HG03571 (cell line): ENCODE results near the gene STK31.
"Not testable (repeated sequence)": the region's sequence is repeated elsewhere in the genome, so short reads cannot be mapped to it uniquely, and the experiment has no call there.

Experiments
- ATAC-seq: cut with Tn5 transposase; IDR thresholded peaks from one replicate; pipeline ENCODE4 v1.9.1; 2021; ENCODE audit not compliant: unreplicated experiment

STK31 gene

DNA sequence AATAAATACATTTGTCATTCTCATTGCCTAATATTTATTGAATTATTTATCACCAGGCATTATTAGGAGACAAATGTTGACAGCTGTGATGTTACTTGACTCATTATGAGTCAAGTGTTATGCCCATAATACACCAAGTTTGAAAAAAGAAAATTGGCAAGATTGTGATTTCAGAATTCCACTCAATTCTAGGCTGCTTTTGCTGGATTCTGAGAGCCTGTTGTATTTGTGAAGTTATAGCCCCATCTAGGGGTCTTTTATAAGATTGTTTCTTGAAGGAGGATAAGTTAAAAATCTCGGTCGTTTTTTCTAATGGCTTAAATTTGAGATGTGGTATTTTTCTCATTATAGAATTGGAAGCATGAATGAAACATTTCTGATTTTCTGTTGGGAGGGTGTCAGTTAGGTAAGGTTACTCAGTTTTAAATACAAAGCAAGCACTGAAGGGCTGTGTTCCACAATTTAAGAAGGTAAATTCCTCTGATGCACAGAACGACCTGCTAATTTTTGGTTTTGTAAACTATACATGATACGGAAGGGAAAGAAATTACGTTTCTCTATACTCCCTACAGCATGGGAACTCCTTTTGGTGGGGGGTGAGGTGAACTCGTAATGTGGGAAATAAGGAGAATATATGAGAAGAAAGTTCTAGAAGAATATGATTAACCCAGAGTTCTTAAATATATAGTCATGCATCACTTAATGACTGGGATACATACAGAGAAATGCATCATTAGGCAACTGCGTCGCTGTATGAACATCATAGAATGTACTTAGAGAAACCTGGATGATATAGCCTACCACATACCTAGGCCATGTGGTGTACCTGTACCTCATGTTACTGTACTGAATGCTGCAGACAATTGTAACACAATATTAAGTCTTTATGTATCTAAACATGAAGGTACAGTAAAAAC is 2.6 kb downstream of the STK31 start:
- no peak for ATAC-seq

DNA sequence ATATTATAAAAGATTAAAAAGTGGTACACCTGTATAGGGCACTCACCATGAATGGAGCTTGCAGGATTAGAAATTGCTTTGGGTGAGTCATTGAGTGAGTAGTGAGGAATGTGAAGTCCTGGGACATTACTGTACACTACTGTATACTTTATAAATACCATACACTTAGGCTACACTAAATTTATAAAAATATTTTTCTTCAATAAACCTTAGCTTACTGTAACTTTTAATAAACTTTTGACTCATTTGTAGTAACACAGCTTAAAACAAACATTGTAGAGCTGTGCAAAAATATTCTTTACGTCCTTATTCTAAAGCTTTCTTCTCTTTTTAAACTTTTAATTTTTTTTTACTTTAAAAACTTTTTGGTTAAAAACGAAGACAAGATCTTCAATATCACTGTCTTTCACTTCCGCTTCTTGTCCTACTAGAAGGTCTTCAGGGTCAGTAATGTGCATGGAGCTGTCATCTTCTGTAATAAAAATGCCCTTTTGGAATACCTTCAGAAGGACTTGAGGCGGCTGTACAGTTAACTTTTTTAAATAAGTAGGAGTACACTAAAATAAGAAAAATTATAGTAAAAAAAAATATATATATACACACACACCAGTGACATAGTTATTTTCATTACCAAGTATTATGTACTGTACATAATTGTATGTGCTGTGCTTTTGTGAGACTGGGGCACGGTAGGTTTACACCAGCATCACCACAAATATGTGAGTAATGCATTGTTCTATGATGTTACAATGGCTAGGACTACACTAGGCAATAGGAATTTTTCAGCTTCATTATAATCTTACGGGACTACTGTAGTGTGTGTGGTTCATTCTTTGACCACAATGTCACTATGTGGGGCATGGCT is 3.5 kb downstream of the STK31 start:
- ATAC-seq = no peak

DNA sequence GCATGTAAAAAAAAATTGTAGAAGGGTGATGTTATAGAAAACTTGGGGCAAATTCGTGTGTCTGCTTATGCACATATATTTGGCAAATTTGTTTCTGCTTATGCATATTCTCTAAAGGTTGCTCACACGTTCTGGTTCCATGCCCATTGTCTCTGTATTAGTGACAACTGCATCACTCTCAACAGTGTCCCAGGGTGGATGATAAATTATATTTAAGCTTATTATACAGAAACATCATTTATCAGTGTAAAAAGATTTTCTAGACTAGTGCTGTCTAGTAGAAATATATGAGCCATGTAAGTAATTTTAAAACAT is 4.1 kb downstream of the STK31 start:
- no peak for ATAC-seq

DNA sequence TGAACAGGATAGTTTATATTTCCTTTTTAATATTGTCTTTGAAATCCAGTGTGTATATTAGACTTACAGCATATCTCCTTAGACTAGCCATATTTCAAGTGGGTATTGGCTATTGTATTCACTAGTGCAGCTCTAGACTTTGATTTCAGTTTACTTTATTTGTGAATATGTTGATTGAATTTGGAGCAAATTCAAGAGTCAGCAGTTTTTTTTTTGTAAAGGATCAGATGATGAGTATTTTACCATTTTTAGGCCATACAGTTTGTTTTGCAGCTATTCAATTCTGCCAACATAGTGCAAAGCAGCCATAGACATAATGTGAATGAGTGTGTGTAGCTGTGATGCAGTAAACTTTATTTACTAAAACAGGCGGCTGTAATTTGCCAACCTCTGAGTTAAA is 4.6 kb downstream of the STK31 start:
- no peak for ATAC-seq

DNA sequence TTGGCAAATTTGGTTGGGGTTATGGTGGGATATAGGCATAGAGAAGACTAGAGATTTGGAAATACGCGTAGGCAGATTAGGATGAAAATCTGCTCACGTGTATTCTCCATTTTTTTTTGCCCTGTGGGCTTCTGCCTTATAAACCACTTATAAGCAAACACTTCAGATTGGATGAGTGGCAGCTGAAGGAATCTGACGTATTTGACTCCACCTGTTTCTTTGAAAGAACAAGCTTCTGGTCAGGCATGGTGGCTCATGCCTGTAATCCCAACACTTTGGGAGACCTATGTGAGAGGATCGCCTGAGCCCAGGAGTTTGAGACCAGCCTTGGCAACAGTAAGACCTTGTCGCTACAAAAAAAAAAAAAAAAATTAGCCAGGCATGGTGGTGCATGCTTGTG is 5.1 kb downstream of the STK31 start:
- ATAC-seq = no peak

DNA sequence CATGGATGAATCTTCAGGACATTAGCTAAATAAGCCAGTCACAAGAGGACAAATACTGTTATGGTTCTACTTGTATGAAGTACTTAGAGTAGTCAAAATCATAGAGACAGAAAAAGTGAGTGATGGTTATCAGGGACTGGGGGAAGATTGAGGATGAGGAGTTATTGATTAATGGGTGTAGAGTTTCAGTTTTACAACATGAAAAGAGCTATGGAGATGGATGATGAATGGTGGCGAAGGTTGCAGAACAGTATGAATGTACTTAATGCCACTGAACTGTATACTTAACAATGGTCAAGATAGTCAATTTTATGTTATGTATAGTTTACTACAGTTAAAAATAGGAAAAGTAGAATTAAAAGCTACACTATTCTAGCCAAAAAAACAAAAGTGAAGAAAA is 7.8 kb downstream of the STK31 start:
- ATAC-seq = no peak

DNA sequence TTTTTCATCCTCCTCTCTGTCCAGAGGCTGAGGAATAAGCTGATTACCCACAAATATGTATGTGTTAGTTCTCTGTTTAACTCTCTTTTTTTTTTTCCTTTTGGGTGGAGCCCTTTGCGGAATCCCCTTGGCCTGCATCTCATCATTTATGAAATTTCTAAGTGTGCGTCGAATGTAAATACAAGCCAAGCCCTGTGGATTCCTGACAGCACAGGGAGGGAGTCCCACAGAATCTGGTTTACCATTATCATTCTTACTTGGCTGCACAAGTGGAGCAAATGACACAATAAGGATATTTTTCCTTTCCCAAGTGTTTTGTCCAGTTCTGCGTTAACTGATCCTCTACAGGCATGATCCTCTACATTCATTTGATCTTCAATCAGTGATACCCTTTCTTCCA is 11.4 kb downstream of the STK31 start:
- no peak for ATAC-seq

DNA sequence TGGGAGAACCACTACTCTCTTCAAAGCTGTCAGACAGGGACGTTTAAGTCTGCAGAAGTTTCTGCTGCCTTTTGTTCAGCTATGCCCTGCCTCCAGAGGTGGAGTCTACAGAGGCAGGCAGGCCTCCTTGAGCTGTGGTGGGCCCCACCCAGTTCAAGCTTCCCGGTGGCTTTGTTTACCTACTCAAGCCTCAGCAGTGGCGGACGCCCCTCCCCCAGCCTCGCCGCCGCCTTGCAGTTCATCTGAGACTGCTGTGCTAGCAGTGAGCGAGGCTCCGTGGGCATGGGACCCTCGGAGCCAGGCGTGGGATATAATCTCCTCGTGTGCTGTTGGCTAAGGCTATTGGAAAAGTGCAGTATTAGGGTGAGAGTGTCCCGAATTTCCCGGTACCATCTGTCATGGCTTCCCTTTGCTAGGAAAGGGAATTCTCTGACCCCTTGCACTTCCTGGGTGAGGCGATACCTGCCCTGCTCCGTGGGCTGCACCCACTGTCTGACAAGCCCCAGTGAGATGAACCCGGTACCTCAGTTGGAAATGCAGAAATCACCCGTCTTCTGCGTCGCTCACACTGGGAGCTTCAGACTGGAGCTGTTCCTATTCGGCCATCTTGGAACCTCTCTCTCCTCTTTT is 12.7 kb downstream of the STK31 start:
- ATAC-seq = not testable (repeated sequence)

DNA sequence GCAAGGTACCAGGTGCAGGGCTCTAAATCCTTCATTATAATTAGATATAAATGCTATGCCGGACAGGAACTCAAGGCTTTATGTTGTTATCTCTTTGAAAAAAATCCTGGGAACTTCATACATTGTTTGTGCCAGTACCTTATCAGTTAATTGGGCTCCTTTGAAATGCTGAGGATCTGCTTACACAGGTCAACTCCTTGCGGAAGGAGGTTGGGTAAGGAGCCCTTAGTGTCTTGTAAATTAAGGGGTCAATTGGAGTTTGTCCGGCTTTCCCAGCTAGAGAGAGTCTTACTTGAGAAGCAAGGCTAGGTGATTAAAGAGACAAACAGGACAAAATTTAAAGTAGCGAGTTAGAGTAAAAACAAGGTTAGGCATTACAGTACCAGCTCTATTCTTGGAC is 14.1 kb downstream of the STK31 start:
- ATAC-seq = not testable (repeated sequence)

DNA sequence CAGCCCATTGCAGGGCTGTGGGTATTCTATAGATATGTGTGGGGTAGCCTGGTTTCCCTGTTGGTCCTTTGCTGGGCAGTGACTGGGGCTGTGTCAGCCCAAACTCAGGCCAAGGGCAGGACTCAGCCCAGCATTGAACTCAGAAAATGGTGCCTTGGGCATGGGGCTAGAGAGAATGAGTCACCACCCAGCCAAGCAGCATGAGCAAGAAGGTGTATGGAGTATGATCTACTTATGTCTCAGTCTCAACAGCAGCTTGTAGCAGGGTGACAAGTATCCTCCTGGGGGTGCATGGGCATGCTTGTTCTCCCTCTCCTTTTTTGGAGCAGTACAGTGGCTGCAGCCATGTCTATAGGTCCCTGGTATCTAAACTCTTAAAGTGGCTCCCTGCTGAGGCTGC is 32.0 kb downstream of the STK31 start:
- no peak for ATAC-seq

DNA sequence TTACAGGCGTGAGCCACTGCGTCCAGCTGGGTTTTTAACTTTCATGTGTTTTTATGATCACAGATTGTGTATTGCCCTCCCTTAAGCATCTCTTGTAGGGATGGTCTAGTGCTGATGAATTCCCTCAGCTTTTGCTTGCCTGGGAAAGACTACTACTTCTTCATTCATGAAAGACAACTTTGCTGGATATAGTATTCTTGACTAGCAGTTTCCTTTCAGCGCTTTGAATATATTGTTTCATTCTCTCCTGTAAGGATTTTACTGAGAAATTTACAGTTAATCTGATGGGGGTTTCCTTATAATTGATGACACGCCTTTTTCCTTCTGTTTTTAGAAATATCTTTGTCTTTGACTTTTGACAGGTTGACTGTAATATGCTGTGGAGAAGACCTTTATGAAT is 33.2 kb downstream of the STK31 start:
- no peak for ATAC-seq

DNA sequence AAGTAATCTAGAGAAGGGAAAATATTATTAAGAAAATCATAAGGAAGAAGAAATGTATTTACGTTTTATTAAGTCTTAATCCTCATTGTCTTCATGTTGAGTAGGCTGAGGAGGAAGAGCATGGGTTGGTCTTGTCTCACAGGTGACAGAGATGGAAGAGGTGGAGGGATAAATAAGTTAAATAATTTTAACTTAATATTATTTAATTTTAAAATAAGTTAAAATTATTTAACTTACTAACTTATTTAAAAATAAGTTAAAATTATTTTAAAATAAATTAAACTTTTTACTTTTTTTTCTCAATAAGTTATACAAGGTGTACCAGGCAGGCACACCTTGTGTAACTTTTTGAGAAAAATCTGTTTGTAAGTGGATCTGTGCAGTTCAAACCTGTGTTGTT is 36.6 kb downstream of the STK31 start:
- ATAC-seq = no peak

DNA sequence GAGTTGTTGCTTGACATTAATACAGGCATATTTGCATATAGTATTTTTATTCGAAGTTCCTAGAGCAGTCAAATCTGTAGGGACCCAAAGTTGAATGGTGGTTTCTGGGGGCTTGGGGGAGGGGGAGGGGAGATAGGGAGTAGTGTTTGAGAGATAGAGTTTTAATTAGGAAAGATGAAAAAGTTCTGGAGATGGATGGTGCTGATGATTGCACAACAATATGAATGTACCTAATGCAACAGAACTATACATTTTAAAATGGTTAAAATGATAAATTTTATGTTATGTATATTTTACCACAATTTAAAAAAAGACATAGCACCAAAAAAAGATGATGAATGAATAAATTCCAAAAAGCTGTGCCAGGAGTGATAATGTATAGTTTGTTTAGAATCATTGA is 41.8 kb downstream of the STK31 start:
- ATAC-seq = no peak

DNA sequence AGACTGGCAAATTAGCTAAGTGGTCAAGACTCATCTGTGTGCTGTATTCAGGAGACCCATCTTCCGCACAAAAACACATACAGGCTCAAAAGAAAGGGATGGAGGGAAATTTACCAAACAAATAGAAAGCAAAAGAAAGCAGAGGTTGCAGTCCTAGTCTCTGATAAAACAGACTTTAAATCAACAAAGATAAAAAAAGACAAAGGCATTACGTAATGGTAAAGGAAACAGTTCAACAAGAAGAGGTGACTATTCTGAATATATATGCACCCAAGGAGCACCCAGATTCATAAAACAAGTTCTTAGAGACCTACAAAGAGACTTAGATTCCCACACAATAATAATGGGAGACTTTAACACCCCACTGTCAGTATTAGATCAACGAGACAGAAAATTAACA is 48.8 kb downstream of the STK31 start:
- not testable (repeated sequence) for ATAC-seq

DNA sequence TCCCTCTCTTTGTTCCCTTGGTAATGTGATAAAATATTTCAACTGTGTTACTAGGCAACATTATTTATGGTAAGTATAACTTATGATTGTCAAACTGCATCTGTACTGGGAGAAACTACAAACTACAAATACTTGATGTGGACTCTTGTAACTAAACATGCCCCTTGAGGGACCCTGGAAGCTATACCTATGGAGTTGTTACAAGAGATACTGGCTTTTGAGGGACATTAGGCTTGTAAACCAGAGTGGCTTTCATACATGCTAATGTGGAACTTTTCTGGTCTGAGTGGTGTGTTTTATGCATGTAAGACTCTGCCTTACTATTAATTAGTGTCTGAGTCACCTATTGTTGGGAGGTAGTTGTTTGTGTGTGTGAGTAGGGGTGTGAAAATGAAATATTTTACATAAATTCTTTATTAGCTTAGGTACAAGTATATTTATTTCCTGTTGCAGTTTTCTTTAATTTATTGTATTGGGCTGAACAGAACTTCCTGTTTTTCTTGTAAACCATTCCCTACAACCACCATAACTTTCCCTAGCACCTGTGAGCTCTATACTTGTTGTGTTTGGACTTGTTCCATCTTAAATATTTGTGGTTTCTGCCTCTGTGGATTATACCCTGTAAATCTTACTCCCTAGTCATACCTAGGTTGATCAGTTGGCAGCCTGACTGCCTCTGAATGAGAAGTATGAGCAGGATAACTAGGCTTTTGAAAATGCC is 49.8 kb downstream of the STK31 start:
- ATAC-seq = no peak

DNA sequence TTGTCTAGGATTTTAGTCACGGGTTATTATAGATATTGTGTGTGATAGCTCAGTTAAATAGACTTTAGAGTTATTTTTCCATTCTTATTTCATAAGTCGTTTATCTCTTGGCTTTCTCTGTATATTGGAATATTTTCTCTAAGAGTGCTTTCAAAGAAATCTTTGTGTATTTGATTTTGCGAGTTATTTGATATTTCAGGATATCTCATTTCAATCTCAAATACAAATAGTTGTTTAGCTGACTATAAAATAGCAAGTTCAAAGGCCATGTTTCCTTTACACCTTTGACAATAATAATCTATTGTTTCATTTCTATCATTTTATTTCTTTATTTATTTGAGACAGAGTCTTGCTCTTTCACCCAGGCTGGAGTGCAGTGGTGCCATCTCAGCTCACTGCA is 55.9 kb downstream of the STK31 start:
- no peak for ATAC-seq

DNA sequence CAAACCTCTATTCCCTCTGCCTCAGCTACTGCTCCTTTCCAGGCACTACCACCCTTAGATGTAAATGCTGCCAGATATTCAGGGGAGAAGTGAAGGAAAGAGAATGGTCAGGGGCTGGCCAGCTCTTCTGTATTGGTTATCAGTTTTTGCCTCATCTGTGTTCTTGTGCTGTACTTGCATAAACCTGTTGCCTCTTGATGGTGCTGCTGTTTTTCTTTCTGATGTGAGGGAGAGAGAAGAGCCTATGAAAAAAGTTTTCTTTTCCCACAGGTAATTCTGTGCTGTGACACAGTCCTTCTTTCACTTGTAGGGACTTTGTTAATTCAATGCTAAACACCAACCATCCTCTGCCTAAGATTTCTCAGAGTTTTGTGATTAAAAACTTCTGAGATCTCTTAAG is 57.5 kb downstream of the STK31 start:
- no peak for ATAC-seq

DNA sequence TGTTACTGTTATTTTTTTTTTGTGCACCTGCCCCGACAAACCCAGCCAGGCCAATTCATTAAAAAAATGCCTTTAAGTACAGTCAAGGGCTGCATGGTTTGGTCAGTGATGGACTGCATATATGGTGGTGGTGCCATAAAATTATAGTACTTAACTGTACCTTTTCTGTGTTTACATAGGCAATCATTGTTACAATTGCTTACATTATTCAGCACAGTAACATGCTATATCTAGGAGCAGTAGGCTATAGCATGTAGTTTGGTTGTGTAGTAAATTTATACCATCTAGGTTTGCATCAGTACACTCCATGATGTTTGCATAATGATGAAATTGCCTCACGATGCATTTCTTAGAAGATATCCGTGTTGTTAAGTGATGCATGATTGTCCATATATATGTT is 58.0 kb downstream of the STK31 start:
- no peak for ATAC-seq

DNA sequence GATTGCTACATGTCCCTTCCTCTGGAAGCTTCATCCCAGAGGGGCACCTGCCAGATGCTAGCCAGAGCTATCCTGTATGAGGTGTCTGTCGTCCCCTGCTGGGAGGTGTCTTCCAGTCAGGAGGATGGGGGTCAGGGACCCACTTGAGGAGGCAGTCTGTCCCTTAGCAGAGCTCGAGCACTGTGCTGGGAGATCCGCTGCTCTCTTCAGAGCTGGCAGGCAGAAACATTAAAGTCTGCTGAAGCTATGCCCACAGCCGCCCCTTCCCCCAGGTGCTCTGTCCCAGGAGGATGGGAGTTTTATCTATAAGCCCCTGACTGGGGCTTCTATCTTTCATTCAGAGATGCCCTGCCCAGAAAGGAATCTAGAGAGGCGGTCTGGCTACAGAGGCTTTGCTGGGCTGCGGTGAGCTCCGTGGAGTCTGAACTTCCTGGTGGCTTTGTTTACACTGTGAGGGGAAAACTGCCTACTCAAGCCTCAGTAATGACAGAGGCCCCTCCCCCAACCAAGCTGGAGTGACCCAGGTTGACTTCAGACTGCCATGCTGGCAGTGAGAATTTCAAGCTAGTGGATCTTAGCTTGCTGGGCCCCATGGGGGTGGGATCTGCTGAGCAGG is 69.3 kb downstream of the STK31 start:
- not testable (repeated sequence) for ATAC-seq

DNA sequence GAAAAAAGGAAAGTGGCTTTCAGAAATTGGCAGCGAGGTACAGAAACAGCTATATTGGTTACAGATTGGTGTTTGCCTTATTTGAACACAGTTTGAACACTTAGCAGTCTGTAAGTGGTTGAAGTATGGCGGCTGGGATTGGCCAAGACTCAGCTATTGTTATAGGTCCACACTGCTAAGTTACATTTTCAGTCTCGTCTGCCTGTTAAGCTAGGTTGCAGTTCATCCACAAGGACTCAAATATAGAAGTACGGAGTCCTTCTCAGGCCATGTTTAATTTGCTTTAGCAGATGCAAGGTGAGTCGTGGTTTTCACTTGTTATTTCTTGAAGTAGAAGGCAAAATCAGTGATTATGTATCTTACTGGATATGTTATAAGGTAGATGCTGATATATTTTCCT is 73.1 kb downstream of the STK31 start:
- no peak for ATAC-seq

DNA sequence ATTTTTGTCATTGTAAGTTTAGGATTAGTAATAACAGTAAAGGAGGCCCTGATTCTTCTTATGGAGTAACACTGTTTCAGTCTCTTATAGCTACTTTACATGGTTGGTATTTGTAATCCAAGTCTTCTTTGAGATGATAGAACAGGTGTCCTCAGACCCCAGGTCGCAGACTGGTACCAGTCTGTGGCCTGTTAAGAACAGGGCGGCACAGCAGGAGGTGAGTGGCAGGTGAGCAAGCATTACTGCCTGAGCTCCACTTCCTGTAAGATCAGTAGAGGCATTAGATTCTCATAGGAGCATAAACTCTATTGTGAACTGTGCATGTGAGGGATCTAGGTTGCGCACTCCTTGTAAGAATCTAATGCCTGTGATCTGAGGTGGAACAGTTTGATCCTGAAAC is 77.3 kb downstream of the STK31 start:
- no peak for ATAC-seq
